GM18502 (cell line): Measurements from ENCODE around the gene THSD4.

Experiments used
- ATAC-seq: cut with Tn5 transposase; IDR thresholded peaks from one replicate; pipeline ENCODE4 v1.9.1; 2021; ENCODE audit warnings: mild to moderate bottlenecking; ENCODE audit not compliant: unreplicated experiment, poor library complexity

The THSD4 gene

DNA sequence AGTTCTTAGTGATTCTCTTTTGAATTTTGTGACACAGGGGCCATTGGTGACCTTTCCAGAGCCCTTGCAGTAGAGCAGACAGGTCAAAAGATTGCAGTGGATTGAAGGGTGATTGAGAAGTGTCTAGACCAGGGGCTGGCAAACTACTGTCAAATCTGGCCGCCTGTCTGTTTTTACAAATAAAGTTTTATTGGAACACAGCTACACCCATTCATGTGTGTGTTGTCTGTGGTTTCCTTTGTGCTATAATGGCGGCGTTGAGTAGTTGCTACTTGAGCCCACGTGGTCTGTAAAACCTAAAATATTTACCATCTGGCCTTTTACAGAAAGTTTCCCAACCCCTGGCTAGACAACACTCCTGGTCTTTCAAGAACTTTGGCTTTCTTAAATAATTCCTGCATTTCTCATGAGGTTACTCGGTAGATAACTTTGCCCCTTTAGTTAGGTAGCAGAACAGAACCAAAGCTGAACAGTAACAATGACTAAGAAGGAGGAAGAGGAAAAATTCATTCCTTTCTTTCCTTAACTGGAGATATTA lies 430.0 kb downstream of the THSD4 start:
- ATAC-seq = no peak

DNA sequence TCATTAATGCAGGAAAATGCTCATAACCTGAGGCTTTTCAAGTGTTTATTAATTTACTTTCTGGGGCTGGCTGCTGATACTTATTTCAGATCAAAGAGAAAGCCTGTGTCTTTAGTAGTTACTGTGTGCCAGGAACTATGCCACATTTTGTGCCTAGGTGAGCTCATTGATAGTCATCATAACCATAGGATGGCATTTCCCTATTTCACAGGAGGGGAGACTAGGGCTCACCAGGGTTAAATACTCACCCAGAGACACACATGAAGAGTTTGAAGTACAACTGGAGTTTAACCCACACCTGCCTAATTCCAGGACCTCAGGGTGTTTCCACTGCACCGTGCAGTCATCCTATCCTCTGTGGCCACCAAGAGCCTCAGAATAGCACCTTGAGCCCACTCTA lies 430.7 kb downstream of the THSD4 start:
- ATAC-seq = no peak

DNA sequence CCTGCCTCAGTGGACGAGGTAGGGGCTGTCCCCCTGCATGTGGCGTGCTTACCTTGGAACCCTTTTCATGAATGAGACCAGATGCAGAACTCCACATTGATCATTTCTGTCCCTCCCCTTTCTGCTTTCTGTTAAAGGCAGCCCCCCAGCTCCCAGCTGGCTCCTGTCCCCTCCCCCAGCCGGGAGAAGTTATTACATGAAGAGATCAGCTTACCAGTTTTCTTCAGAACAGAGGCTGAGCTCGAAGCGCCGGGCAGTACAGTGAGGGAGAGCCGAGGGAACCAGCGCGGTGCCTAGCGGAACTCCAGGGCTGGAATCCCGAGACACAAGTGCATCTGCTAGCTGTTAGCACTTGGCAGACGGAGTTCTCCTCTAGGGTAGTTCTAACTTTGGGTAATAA lies 431.7 kb downstream of the THSD4 start:
- no peak for ATAC-seq

DNA sequence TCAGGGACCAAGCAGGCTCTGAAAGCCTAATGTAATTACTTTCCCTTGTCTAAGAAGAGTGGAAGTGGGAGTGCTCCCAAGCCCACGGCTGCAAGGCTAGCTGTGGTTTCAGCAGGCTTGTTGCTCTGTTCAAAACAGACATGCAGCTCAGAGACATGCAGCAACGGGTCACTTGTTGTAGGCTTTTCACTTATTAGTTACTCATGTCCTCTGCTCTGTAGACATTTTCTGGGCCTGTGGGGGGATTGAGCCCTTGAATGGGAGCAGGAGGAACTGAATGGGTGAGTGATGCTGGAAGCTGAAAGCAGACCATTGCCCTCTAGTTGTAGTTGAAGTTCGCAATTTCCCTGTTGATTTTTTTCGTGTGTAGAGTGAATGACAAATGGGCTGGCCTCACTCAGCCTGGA lies 433.1 kb downstream of the THSD4 start:
- ATAC-seq = no peak

DNA sequence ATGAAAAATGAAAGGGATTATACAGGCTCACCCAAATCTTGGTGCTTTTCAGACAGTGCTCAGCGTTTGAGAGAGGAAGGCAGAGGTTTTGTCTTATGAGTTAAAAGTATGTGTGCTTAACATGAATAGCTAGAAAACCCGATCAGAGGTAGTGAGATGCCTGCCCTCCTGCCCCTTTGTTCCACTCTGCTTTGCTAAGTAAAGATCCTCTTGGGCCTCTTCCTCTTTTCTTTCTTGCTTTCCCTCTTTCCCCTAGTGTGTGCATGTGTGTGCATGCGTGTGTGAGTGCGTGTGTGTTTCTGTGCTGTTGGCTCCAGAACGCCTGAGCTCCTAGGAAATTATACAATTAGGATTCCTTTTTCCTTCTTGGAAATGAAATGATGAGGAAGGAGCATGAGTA lies 433.8 kb downstream of the THSD4 start:
- ATAC-seq = no peak

DNA sequence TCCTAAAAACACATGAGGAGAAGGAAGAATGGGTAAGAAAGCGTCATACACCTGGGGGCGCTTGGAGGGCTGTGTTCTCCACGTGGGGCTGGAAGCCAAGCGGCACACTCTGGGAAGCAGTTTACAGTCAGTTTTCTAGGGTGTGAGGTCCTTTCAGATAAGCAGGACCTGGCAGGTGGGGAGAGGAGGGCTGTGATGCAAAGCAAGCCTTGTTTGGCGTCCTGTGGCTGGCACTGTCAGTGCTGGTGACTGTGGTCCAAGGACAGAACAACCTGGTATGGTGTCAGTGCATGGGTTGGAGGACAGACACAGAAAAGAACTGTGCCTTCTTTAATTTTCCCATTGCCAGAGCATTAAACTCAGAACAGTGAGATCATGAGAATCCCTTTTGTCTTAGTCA lies 434.4 kb downstream of the THSD4 start:
- ATAC-seq = no peak

DNA sequence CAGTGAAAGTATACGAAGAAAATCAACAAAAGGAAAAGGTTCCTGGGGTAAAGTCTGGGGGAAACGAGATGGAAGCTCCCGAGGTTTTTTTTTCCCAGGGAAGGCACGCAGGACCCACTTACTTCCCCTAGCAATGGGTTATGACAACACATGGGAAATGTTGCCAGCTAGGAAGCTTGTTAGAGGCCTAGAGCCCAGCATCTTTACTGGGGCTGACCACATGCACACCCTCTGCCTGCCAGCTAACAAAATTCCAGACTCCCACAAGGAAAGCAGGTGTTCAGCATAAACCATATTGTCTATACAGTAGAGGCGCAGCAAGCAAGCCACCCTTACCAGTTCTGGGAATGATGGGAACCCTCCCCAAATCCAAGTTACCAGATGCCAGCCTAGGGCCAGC lies 436.3 kb downstream of the THSD4 start:
- no peak for ATAC-seq

DNA sequence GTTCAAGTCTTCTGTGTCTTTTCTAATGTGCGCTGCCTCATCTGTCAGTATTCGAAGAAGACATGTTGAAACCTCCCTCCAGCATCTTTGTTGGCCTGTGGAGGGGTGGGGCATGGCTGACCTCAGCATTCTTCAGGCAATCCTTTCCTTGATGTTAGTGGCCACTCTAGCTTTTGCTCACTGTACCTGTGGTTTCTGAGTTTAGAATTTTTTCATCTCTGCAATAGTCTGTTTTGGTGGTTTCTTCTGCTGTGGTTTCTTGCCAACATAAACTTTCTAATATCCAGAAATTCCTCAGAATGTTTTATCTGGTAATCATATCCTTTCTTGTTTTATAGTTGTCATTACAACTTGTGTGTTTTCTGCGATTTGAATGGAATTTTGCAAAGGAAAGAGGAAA lies 443.8 kb downstream of the THSD4 start:
- no peak for ATAC-seq

DNA sequence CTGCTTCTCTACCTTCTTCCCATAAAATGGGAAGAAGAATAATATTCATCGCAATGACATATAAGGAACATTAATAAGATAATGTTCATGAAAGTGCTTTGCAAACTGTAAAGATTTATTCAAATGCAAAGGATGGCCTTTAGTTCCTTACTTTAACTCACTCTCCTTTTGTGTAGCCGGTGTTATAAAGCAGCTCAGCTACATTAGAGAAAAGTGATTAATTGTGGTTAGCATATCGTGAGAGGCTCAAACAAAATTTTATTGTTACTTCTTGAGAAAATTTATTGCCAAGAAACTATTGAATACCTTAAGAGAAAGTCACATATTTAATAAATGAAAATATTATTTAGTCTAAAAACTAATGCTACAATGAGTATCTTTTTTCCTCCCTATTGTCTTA lies 444.3 kb downstream of the THSD4 start:
- ATAC-seq = no peak

DNA sequence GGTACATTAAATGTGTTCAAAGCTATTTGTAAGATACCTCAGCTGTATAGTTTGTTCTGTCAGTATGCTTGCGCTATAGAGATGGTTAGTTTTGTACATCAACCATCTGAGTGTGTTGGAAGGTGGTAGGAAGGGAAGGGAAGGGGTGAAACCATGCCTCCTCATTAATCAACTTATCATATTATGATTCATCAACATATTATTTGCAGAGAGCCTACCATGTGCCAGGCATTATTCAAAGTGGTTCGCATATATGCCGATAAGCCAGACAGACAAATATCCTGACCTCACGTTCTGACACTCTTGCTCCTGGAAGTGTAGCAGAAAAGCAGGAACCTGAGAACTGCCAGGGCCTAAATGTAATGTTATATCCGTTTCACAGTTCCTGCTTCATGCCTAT lies 447.0 kb downstream of the THSD4 start:
- ATAC-seq = no peak

DNA sequence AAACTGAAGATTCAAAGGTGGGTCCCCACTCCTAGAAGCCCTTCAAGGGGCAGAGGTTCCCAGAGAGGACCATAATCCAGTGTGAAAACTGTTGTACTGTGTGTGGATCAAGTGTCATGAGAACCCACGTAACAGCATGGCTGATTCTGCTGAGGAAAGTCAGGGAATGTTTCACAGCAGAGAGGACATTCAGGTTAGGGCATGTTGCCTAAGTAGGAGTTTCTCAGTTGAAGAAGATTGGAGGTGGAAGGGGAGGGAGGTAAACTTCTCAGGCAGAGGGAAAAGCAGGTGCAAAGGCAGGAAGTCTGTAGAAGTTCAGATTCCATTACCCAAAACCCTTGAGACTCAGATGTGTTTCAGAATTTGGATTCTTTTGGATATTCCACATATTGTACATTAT lies 448.9 kb downstream of the THSD4 start:
- no peak for ATAC-seq

DNA sequence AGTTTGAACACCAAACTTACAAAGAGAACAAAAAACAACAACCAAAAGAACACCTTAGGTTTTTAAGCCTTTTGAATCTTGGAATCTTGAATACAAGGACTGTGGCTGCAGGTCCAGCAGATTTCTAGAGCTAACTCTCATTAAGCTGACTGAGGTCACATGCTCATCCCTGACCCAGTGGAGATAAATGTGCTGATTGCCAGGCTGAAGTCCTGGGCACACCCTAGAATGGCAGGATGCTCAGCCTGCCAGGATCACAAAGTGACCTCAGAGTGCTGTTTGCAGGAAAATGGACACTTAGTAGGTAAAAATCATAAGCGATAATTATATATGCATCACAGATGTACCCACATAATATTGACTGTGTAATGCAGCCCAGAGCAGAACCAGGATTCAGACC lies 449.7 kb downstream of the THSD4 start:
- no peak for ATAC-seq

DNA sequence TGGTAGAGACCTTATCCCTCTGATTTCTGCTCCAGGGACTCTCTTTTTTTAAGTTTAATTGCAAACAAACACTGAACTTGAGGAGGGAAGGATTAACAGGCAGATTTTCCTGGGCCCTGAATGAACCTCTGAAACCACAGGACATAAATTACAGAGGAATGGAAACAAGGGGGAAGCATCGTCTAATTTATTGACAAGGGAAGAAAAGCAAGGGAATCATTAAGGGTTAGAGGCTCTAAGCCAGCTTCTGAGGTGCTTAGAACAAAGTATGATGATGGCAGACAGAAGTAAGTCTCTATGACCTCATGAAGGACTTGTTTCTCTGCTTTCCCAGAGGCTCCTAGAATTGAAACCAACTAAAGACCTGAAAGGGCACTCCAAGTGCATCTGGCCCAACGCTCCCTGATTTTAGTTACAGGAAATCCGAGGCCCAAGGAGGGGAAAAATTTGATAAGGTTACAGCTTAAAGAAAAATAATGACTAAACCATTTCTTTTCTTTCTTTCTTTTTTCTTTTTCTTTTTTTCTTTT lies 450.4 kb downstream of the THSD4 start:
- ATAC-seq = no peak

DNA sequence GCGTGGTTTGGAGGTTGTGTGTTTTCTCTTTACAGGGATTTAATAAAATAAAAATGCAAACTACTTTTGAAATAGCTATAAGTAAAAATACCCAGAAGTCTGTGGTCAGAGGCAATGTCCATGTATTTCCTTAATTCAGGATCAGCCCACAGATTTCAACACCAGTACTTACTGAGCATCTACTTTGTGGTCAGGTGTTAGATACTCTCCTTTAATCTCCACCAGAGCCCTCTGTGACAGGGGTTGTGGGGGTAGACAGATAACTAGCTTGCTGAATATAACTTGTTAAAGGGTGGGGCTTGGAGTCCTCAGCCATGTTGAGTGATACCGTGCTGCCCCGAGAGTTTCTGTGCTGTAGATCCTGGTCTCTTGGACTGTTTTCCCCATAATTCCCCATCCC lies 451.0 kb downstream of the THSD4 start:
- ATAC-seq = no peak

DNA sequence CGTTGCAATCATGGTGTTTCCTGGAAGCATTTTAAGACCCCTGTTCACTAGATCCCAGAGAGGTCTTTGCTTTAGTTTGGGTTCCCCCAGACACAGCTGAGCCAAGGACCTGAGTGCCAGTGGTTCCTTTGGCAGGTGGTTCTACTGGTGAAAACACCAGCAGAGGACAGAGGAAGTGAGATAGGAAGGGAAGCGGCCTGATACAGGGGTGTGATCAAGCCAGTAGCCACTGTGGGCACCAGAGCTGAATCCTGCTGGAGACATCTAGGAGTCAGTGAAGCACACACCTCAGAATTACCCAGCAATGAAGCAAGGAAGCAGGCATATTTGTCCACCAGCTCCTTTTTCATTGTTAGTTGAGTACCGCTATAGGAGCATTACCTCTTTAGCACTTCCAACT lies 451.9 kb downstream of the THSD4 start:
- no peak for ATAC-seq

DNA sequence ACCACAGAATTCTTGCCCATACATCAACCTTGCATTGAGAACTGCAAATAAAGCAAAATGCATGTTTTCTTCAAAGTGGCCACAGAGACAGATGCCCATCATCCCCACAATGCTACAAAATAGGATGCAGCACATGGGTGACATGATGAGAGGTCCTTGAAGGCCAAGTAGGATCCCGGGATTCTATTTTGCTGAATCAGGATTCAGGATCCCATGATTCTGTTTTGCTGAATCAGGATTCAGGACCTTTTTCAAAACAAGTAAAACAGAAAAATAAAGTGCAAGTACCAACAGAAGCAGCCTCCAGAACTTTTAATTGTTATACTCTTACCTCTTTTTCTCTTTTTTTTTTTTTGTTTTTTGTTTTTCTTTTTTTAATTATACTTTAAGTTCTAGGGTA lies 453.0 kb downstream of the THSD4 start:
- no peak for ATAC-seq

DNA sequence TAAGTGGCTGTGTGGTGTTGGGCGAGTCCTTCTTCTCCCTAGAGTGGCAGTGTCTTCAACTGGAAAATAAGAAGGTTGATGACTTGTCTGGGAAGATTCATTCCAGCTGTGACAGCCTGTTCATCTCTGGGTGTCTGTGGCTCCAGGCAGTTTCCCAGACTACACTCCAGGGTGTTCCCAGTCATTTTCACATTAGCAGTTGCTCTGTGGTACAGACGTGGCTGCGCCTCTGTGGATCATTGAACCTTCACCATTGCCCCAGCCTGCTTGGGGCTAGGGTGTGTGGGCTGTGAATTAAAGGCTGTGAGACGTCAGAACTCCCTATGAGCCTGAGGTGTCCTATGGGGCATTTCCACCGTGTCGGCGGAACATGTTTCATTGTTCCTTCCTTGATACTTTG lies 455.5 kb downstream of the THSD4 start:
- ATAC-seq = no peak

DNA sequence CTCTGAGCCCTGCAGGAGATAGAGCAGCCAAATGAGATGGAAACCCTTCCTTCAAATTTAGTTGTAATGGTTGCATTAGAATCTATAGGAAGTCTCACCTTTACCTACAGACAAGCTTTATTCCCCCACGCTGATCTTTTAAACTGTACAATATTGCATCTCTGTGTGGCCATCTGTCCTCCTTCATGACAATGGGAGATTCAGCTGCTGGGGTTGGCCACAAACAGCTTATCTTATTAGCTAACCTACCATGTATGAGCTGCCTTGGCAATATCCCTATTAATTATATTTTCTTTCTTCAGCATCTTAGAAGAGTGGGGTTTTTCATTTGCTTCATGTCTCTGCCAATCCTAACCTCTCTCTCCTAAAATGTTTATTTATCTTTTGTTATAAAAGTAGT lies 456.4 kb downstream of the THSD4 start:
- no peak for ATAC-seq

DNA sequence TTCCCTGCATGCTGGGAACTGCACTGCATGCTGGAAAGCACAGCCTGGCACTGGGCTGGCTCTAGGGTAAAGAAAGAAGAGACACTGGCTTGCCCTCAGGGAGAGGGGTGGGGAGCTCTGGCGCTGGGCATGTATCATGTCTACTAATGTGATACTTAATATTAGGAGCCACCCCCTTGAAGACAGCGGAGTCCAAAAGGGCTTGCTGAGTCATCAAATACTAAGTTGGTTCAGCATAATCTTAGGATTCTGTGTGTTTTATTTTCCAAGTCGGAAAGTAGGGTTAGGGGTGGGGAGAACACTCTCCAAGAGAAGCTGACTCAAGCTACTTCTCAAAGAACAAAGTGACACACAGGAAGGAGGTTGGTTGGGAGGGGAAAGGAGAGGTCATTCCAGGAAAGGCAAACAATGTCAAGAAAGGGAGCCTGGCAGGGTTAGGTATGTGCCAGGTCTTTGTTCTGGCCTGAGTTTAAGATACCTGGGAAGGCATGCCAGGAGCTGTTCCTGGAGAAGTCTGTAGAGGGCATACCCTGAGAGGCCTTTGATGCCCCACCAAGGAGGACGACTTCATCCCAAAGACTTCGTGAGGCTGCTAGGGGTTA lies 457.3 kb downstream of the THSD4 start:
- no peak for ATAC-seq

DNA sequence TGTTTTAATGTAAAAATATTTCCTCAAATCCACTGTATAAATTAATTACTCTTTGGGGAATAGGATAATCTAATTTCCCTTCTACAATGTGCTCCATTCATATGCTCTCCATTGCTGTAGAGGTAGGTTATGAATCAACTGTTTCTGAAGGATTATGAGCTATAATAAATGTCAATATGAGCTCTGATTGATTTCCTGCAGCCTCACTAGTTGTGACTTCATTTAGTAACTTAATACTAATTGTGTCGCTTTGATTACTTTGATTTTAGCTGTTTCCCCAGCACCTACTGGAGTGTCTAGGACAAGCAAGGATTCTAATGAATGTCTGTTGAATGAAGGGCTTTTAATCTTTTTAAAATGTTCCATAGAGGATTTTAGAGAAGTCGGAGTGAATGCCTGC lies 458.3 kb downstream of the THSD4 start:
- ATAC-seq = no peak

DNA sequence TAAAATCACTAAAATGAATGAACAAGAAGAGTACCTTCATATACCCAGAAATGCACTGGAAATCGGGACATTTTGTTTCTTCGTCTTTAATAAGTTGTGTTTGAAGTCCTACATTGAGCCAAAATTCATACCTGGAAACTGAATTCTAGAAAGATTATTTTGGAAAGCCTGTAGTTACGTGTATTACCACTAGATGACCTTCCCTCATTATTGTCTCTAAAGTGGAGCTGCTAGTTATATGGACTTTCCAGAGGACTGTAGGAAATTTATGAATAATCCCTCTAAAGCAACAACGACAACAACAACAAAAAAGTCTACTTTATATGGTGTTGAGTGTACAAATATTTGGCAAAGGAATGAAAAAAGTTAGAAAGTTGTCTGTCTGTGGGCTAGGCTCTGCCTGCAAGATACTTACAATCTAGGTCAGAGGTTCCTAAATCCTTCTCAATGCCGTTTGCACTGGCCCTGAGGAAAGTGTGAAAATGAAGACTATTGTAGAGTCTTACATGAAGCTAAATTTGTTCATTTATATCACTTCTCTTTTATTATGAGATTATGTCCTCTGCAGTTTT lies 460.3 kb downstream of the THSD4 start:
- no peak for ATAC-seq

DNA sequence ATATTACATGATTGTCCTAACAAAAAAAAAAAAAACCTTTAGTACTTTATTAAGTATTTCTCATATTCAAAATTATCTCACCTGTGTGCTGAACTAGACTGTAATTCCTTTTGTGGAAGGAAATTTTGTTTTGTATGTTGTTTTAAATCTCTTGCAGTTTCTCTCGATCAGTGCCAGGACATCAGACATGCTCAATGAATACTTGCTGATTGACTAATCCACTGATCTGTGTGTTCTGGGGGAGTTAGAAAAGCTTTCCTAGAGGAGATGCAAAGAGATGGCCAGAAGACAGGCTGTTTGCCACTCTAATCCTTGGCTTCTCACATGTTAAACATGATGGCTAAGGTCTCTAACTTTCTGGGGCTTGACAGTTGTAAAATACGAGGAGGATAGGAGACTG lies 461.8 kb downstream of the THSD4 start:
- ATAC-seq = no peak
